ENCODE measurements around the gene PRPS1L1.

Gene PRPS1L1

DNA sequence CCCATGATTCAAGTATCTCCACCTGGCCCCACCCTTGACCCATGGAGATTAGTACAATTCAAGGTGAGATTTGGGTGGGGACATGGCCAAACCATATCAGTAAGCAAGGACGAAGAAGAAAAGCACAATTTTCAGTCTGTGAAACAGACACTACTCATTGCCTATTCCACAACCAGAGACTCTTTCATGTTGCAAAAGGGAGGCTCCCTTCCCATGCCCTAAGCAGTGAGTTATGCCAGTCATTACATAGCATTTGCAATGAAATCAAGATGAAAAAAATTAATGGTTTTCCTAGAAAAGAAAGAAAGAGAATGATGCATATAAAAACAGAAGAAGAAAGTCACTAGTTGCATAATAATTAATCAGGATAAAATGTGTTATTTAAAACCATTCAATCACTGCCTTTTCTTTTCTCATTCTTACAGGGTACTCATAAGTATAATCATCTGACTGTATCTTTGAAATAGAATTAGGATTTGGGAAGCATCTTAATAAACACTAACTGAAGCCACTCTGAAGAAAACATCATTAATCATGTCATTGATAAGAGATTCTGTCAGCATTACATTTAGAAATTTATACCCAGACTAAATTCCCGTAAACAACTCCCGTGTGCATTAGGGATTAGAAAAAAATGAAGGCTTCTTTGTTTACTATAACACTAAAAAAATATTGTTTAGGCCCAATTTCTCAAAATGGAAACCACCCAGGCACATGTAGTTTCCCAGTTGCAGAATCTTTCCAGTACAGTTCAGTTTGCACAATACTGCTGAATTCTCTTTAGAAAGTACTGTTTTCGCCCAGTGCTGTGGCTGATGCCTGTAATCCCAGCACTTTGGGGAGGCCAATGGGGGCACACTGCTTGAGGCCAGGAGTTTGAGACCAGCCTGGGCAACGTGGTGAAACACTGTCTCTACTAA is 9.1 kb downstream of the PRPS1L1 start:
- ATAC-seq, result no peak
- TF ChIP-seq BACH2 (CRISPR knock-in tag; IDR thresholded peaks at IDR 0.05; ENCODE audit: borderline replicate concordance) (no peak), ISL1 (CRISPR knock-in tag; IDR thresholded peaks at IDR 0.05) (no peak), ZNF8 (CRISPR knock-in tag; IDR thresholded peaks at IDR 0.05) (no peak), ZNF565 (CRISPR knock-in tag; conservative IDR thresholded peaks at IDR 0.05; ENCODE audit: low read depth) (no peak), CREB5 (CRISPR knock-in tag; IDR thresholded peaks at IDR 0.05; ENCODE audit: low read depth) (no peak), ARNTL (CRISPR knock-in tag; IDR thresholded peaks at IDR 0.05; ENCODE audit: borderline replicate concordance, low read depth) (no peak), RARB (CRISPR knock-in tag; IDR thresholded peaks at IDR 0.05) (no peak), PPARA (CRISPR knock-in tag; IDR thresholded peaks at IDR 0.05; ENCODE audit: borderline replicate concordance) (no peak), ZFP30 (CRISPR knock-in tag; IDR thresholded peaks at IDR 0.05) (no peak), ESRRG (CRISPR knock-in tag; IDR thresholded peaks at IDR 0.05) (no peak), TOX (CRISPR knock-in tag; IDR thresholded peaks at IDR 0.05; ENCODE audit: borderline replicate concordance) (no peak)
- TF ChIP-seq, protein P1, sequence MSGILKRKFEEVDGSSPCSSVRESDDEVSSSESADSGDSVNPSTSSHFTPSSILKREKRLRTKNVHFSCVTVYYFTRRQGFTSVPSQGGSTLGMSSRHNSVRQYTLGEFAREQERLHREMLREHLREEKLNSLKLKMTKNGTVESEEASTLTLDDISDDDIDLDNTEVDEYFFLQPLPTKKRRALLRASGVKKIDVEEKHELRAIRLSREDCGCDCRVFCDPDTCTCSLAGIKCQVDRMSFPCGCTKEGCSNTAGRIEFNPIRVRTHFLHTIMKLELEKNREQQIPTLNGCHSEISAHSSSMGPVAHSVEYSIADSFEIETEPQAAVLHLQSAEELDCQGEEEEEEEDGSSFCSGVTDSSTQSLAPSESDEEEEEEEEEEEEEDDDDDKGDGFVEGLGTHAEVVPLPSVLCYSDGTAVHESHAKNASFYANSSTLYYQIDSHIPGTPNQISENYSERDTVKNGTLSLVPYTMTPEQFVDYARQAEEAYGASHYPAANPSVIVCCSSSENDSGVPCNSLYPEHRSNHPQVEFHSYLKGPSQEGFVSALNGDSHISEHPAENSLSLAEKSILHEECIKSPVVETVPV (CRISPR knock-in tag; IDR thresholded peaks at IDR 0.05), result no peak

- no peak for TF ChIP-seq ISL1 (CRISPR knock-in tag; IDR thresholded peaks at IDR 0.05)
- no peak for TF ChIP-seq ZNF70 (CRISPR knock-in tag; IDR thresholded peaks at IDR 0.05)
- no peak for TF ChIP-seq SNAI2 (CRISPR knock-in tag; IDR thresholded peaks at IDR 0.05)
- TF ChIP-seq GLIS3 (CRISPR knock-in tag; IDR thresholded peaks at IDR 0.05), result no peak
- no peak for TF ChIP-seq TOX (CRISPR knock-in tag; IDR thresholded peaks at IDR 0.05; ENCODE audit: borderline replicate concordance)
- TF ChIP-seq ESRRG (CRISPR knock-in tag; IDR thresholded peaks at IDR 0.05), result no peak
- TF ChIP-seq, protein P2, sequence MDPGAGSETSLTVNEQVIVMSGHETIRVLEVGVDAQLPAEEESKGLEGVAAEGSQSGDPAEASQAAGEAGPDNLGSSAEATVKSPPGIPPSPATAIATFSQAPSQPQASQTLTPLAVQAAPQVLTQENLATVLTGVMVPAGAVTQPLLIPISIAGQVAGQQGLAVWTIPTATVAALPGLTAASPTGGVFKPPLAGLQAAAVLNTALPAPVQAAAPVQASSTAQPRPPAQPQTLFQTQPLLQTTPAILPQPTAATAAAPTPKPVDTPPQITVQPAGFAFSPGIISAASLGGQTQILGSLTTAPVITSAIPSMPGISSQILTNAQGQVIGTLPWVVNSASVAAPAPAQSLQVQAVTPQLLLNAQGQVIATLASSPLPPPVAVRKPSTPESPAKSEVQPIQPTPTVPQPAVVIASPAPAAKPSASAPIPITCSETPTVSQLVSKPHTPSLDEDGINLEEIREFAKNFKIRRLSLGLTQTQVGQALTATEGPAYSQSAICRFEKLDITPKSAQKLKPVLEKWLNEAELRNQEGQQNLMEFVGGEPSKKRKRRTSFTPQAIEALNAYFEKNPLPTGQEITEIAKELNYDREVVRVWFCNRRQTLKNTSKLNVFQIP (CRISPR knock-in tag; IDR thresholded peaks at IDR 0.05; ENCODE audit: borderline replicate concordance, low read depth), result no peak
- TF ChIP-seq ZFP3 (CRISPR knock-in tag; IDR thresholded peaks at IDR 0.05), result no peak
- no peak for TF ChIP-seq ZNF565 (CRISPR knock-in tag; conservative IDR thresholded peaks at IDR 0.05; ENCODE audit: low read depth)
- TF ChIP-seq ZC3H10 (CRISPR knock-in tag; IDR thresholded peaks at IDR 0.05), result no peak
Measured at GRCh38 chr7:18016547-18017444, 10.8 kb downstream of the PRPS1L1 start.

GRCh38 chr7:18013936-18014335 is 13.7 kb downstream of the PRPS1L1 start:
- no peak for ATAC-seq
- TF ChIP-seq PATZ1 (CRISPR knock-in tag; IDR thresholded peaks at IDR 0.05; ENCODE audit: borderline replicate concordance) (no peak), CSDC2 (CRISPR knock-in tag; IDR thresholded peaks at IDR 0.05) (no peak), OSR1 (CRISPR knock-in tag; IDR thresholded peaks at IDR 0.05) (no peak), ZNF70 (CRISPR knock-in tag; IDR thresholded peaks at IDR 0.05) (no peak), TOX (CRISPR knock-in tag; IDR thresholded peaks at IDR 0.05; ENCODE audit: borderline replicate concordance) (no peak), ESRRG (CRISPR knock-in tag; IDR thresholded peaks at IDR 0.05) (no peak), ZC3H10 (CRISPR knock-in tag; IDR thresholded peaks at IDR 0.05) (no peak), ZFP30 (CRISPR knock-in tag; IDR thresholded peaks at IDR 0.05) (no peak), CREB5 (CRISPR knock-in tag; IDR thresholded peaks at IDR 0.05; ENCODE audit: low read depth) (no peak), ARNTL (CRISPR knock-in tag; IDR thresholded peaks at IDR 0.05; ENCODE audit: borderline replicate concordance, low read depth) (no peak), PPARA (CRISPR knock-in tag; IDR thresholded peaks at IDR 0.05; ENCODE audit: borderline replicate concordance) (no peak), BACH2 (CRISPR knock-in tag; IDR thresholded peaks at IDR 0.05; ENCODE audit: borderline replicate concordance) (no peak), ZFP3 (CRISPR knock-in tag; IDR thresholded peaks at IDR 0.05) (no peak)
- TF ChIP-seq, protein P3, sequence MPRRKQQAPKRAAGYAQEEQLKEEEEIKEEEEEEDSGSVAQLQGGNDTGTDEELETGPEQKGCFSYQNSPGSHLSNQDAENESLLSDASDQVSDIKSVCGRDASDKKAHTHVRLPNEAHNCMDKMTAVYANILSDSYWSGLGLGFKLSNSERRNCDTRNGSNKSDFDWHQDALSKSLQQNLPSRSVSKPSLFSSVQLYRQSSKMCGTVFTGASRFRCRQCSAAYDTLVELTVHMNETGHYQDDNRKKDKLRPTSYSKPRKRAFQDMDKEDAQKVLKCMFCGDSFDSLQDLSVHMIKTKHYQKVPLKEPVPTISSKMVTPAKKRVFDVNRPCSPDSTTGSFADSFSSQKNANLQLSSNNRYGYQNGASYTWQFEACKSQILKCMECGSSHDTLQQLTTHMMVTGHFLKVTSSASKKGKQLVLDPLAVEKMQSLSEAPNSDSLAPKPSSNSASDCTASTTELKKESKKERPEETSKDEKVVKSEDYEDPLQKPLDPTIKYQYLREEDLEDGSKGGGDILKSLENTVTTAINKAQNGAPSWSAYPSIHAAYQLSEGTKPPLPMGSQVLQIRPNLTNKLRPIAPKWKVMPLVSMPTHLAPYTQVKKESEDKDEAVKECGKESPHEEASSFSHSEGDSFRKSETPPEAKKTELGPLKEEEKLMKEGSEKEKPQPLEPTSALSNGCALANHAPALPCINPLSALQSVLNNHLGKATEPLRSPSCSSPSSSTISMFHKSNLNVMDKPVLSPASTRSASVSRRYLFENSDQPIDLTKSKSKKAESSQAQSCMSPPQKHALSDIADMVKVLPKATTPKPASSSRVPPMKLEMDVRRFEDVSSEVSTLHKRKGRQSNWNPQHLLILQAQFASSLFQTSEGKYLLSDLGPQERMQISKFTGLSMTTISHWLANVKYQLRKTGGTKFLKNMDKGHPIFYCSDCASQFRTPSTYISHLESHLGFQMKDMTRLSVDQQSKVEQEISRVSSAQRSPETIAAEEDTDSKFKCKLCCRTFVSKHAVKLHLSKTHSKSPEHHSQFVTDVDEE (CRISPR knock-in tag; IDR thresholded peaks at IDR 0.05), result no peak
- TF ChIP-seq, protein P1 (CRISPR knock-in tag; IDR thresholded peaks at IDR 0.05), result no peak

More at GRCh38 chr7:18016547-18017444, 10.8 kb downstream of the PRPS1L1 start:
- ATAC-seq, result no peak
